SK-N-SH (cell line): ENCODE data around the gene PLB1. TPM values are rescaled to one million over a fixed set of nuclear protein-coding genes. Genes with fewer than 3 reads are reported as not detected.
A peak's percentile ranks its signal among the peaks of the same experiment; 100 is the strongest.

Source experiments
- CTCF ChIA-PET: fragments of 300-600, 350-600 bp; formaldehyde crosslinking; extraction: SDS; loops from one replicate; lab custom pipeline; 2021; lab: Yijun Ruan, JAX
- POLR2A ChIA-PET: fragments of 350-600 bp; sonication (Branson Sonifier 250); formaldehyde crosslinking; extraction: SDS; loops from one replicate; lab custom pipeline; 2020; ENCODE audit warnings: antibody characterized with exemption, inconsistent platforms; lab: Yijun Ruan, JAX
- DNase-seq: peaks from one replicate; pipeline ENCODE4 v3.0.0; 2012
- H2AFZ ChIP-seq: fragments of 200-600 bp; sonication (generic); 2 replicates; pipeline ENCODE4 v1.8.1; 2016; ENCODE audit warnings: antibody characterized with exemption, mild to moderate bottlenecking, low read depth
- H3F3A ChIP-seq: fragments of 200-600 bp; sonication (generic); replicated peaks from 2 replicates; pipeline ENCODE3; 2016; ENCODE audit warnings: antibody characterized with exemption, mild to moderate bottlenecking; ENCODE audit not compliant: insufficient read depth
- H3K27ac ChIP-seq, 2 experiments: fragments of 200-500 bp in 1 of 2; fragments of 200-600 bp in 1 of 2; sonication (Bioruptor generic) in 1 of 2; sonication (generic), shearing (Covaris generic) in 1 of 2; 2 replicates each; pipeline versions ENCODE4 v1.5.1 to v1.6.1; 2014 to 2016; ENCODE audit warnings: low read depth in 2 of 2, inconsistent platforms in 1 of 2, low read length in 1 of 2, mild to moderate bottlenecking in 1 of 2, mixed read lengths in 1 of 2
- H3K27me3 ChIP-seq: fragments of 200-600 bp; sonication (generic), shearing (Covaris generic); 2 replicates; pipeline ENCODE4 v1.6.1; 2016; ENCODE audit warnings: mixed run types; ENCODE audit not compliant: insufficient read depth
- H3K36me3 ChIP-seq, 2 experiments: fragments of 200-500 bp in 1 of 2; fragments of 200-600 bp in 1 of 2; sonication (Bioruptor generic) in 1 of 2; sonication (generic) in 1 of 2; replicated peaks in 1 of 2; 2 replicates each; pipeline versions ENCODE3 to v1.5.1; 2014 to 2016; ENCODE audit warnings: low read length in 1 of 2, mild to moderate bottlenecking in 1 of 2; ENCODE audit not compliant: insufficient read depth in 2 of 2, control insufficient read depth in 1 of 2
- H3K4me1 ChIP-seq, 2 experiments: fragments of 200-500 bp in 1 of 2; fragments of 200-600 bp in 1 of 2; sonication (Bioruptor generic) in 1 of 2; sonication (generic), shearing (Covaris generic) in 1 of 2; 2 replicates each; pipeline versions ENCODE4 v1.5.1 to v1.6.1; 2014 to 2016; ENCODE audit warnings: low read depth in 1 of 2, low read length in 1 of 2, mixed run types in 1 of 2; ENCODE audit not compliant: insufficient read depth in 2 of 2, control insufficient read depth in 1 of 2
- H3K4me2 ChIP-seq: fragments of 200-600 bp; sonication (generic), shearing (Covaris generic); 2 replicates; pipeline ENCODE4 v1.6.1; 2017; ENCODE audit warnings: mixed run types
- H3K4me3 ChIP-seq, 2 experiments: fragments of 200-500 bp in 1 of 2; fragments of 200-600 bp in 1 of 2; sonication (Bioruptor generic) in 1 of 2; sonication (generic), shearing (Covaris generic) in 1 of 2; 2 replicates each; pipeline versions ENCODE4 v1.5.1 to v1.8.1; 2014 to 2016; ENCODE audit warnings: low read depth in 2 of 2, inconsistent platforms in 1 of 2, low read length in 1 of 2, mild to moderate bottlenecking in 1 of 2, mixed read lengths in 1 of 2, moderate library complexity in 1 of 2
- H3K79me2 ChIP-seq: fragments of 200-600 bp; sonication (generic); 2 replicates; pipeline ENCODE4 v1.8.1; 2017; ENCODE audit warnings: mild to moderate bottlenecking; ENCODE audit not compliant: insufficient read depth
- H3K9ac ChIP-seq: fragments of 200-600 bp; sonication (generic); 2 replicates; pipeline ENCODE4 v1.6.1; 2017; ENCODE audit warnings: mixed run types
- H3K9me2 ChIP-seq: fragments of 200-600 bp; sonication (generic); 2 replicates; pipeline ENCODE4 v1.6.1; 2017; ENCODE audit warnings: mixed run types
- H3K9me3 ChIP-seq: fragments of 200-600 bp; sonication (generic); 2 replicates; pipeline ENCODE4 v1.6.1; 2017; ENCODE audit warnings: mixed run types, mild to moderate bottlenecking, moderate library complexity
- H4K20me1 ChIP-seq: fragments of 200-600 bp; sonication (generic); 2 replicates; pipeline ENCODE4 v1.6.1; 2017; ENCODE audit warnings: mild to moderate bottlenecking, mixed run types; ENCODE audit not compliant: insufficient read depth
- EP300 ChIP-seq, 2 experiments: IDR thresholded peaks; 2 replicates each; pipeline versions ENCODE4 v1.4.0 to v1.6.1; 2012; ENCODE audit warnings: borderline replicate concordance in 1 of 2, low read depth in 1 of 2, low read length in 1 of 2
- FOXM1 ChIP-seq: IDR thresholded peaks from 2 replicates; pipeline ENCODE4 v1.4.0; 2012; ENCODE audit warnings: low read depth, mild to moderate bottlenecking
- NRF1 ChIP-seq: IDR thresholded peaks from 2 replicates; pipeline ENCODE4 v1.6.1; 2012; ENCODE audit warnings: low read depth, mild to moderate bottlenecking, low read length
- POLR2AphosphoS5 ChIP-seq: IDR thresholded peaks from 2 replicates; pipeline ENCODE4 v1.6.1; 2012; ENCODE audit warnings: low read depth, low read length
- RAD21 ChIP-seq: IDR thresholded peaks from 2 replicates; pipeline ENCODE4 v1.6.1; 2012; ENCODE audit warnings: mild to moderate bottlenecking, low read length
- RXRA ChIP-seq: IDR thresholded peaks from 2 replicates; pipeline ENCODE4 v1.4.0; 2012; ENCODE audit warnings: low read depth, mild to moderate bottlenecking, borderline replicate concordance
- TAF1 ChIP-seq: IDR thresholded peaks from 2 replicates; pipeline ENCODE4 v1.6.1; 2012; ENCODE audit warnings: low read depth, mild to moderate bottlenecking, low read length, moderate library complexity, borderline replicate concordance
- TEAD4 ChIP-seq: IDR thresholded peaks from 2 replicates; pipeline ENCODE4 v1.4.0; 2012; ENCODE audit warnings: mild to moderate bottlenecking, borderline replicate concordance; ENCODE audit not compliant: insufficient read depth
- ZBTB33 ChIP-seq: IDR thresholded peaks from 2 replicates; pipeline ENCODE4 v1.4.0; 2012; ENCODE audit warnings: low read depth, borderline replicate concordance
- WGBS: methylation state at CpG from one replicate; pipeline ENCODE4 v1.1.6; 2017; ENCODE audit warnings: low lambda C conversion rate; 5-methylcytosine and 5-hydroxymethylcytosine counted together
- polyA plus RNA-seq, 3 experiments: library from polyadenylated mRNA; depleted of rRNA; stranded (reverse); fragments of >200 nt; gene quantifications; 2 replicates each; pipeline ENCODE4 v1.2.3, GENCODE V29; 2012
- TF ChIP-seq, protein P1 (sequence below): fragments of 150-350 bp; IDR thresholded peaks from 2 replicates; pipeline ENCODE4 v1.6.1; 2016; ENCODE audit warnings: mild to moderate bottlenecking, low read depth, low read length
- TF ChIP-seq, protein P2 (sequence below): fragments of 200-600 bp; sonication (generic); IDR thresholded peaks from 2 replicates; pipeline ENCODE4 v1.6.1; 2017; ENCODE audit warnings: antibody characterized with exemption, mild to moderate bottlenecking, moderate library complexity
- TF ChIP-seq, protein P3 (sequence below): IDR thresholded peaks from 2 replicates; pipeline ENCODE4 v1.4.0; 2012; ENCODE audit warnings: low read depth

Gene PLB1
- polyA plus RNA-seq, 1 of the 3 experiments (the other 2 are of a cell fraction), result 0.10 TPM

DNA sequence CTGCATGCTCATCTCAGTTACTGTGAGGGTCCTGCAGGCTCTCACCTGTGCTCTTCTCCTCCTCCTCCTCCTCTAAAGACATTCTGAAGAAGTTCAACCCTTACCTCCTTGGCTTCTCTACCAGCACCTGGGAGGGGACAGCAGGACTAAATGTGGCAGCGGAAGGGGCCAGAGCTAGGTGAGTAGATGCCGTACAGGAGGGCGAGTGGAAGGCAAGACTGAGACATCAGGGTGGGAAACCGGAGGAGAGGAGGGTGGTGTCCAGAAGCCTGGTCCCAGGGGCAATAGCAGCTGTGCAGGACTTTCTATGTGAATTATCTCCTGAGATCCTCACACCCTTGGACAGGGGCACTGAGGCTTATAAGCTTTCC lies 124.9 kb downstream of the PLB1 start:
- H3K9ac ChIP-seq, result peak overlapping the region; percentile 20; the same call in 1 of the 2 replicates
- no peaks in the 10 kb centered on the region for H3K9me2 ChIP-seq
- no peaks in the 10 kb centered on the region for H3K36me3 ChIP-seq
- CTCF ChIA-PET, result interaction anchor here (0.6 to 2.8 kb wide), 4 partner anchors 10 to 131 kb away, joined by 3 to 14 read pairs (median 10); partner anchors contain the start of gene PPP1CB
- H3K9me3 ChIP-seq, result no peaks in the 10 kb centered on the region
- POLR2A ChIA-PET, result no interaction called here
- no peaks in the 10 kb centered on the region for H3K79me2 ChIP-seq
- peak overlapping the region in 1 of 2 experiments; percentile 73; a peak in 1 of 4 replicates for H3K27ac ChIP-seq
- no peaks in the 10 kb centered on the region for H3F3A ChIP-seq
- H3K27me3 ChIP-seq, result no peaks in the 10 kb centered on the region
- TF ChIP-seq, protein P1, sequence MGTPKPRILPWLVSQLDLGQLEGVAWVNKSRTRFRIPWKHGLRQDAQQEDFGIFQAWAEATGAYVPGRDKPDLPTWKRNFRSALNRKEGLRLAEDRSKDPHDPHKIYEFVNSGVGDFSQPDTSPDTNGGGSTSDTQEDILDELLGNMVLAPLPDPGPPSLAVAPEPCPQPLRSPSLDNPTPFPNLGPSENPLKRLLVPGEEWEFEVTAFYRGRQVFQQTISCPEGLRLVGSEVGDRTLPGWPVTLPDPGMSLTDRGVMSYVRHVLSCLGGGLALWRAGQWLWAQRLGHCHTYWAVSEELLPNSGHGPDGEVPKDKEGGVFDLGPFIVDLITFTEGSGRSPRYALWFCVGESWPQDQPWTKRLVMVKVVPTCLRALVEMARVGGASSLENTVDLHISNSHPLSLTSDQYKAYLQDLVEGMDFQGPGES, result no peak
- TF ChIP-seq FOXM1 (no peak), RAD21 (no peak), TEAD4 (no peak), EP300 (IDR thresholded peaks at IDR 0.05; ENCODE audit: borderline replicate concordance in 1 of 2, low read depth in 1 of 2, low read length in 1 of 2) (no peak), POLR2AphosphoS5 (no peak), NRF1 (no peak), RXRA (no peak), ZBTB33 (no peak), TAF1 (no peak)
- TF ChIP-seq, protein P2, sequence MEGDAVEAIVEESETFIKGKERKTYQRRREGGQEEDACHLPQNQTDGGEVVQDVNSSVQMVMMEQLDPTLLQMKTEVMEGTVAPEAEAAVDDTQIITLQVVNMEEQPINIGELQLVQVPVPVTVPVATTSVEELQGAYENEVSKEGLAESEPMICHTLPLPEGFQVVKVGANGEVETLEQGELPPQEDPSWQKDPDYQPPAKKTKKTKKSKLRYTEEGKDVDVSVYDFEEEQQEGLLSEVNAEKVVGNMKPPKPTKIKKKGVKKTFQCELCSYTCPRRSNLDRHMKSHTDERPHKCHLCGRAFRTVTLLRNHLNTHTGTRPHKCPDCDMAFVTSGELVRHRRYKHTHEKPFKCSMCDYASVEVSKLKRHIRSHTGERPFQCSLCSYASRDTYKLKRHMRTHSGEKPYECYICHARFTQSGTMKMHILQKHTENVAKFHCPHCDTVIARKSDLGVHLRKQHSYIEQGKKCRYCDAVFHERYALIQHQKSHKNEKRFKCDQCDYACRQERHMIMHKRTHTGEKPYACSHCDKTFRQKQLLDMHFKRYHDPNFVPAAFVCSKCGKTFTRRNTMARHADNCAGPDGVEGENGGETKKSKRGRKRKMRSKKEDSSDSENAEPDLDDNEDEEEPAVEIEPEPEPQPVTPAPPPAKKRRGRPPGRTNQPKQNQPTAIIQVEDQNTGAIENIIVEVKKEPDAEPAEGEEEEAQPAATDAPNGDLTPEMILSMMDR, result no peak
- TF ChIP-seq, protein P3, sequence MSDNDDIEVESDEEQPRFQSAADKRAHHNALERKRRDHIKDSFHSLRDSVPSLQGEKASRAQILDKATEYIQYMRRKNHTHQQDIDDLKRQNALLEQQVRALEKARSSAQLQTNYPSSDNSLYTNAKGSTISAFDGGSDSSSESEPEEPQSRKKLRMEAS, result no peak
- TF ChIP-seq, all 33 proteins: peak for 0
- Histone ChIP-seq H3K4me3 (no peak overlapping the region), H4K20me1 (no peaks in the 10 kb centered on the region), H3K4me2 (peak overlapping the region; percentile 14), H2AFZ (no peak overlapping the region; the same call in 1 of the 2 replicates), H3K4me1 (peaks cover 0 to 2% of the 10 kb centered on the region in 2 experiments; a peak in 3 of 4 replicates)
- 89% methylated on average over 4 of the region's 4 CpGs for WGBS
- DNase-seq, result no peak
